Heart left ventricle (tissue), 16 donors: ENCODE data around the gene SLC7A4. TPM values are rescaled to one million over a fixed set of nuclear protein-coding genes. Genes with fewer than 3 reads are reported as not detected.

ENCODE experiments used
- ATAC-seq, 4 donors: fragments of 200-7000 bp; cut with Tn5 transposase; one replicate each; pipeline ENCODE4 v1.9.1; 2020 to 2022; ENCODE audit warnings: moderate library complexity in 4 of 4, mild to moderate bottlenecking in 3 of 4, moderate number of reproducible peaks in 1 of 4
- DNase-seq, 5 donors: peaks; one replicate each; pipeline ENCODE4 v3.0.0-alpha.2; 2020
- H3K27ac ChIP-seq, 12 donors: fragments of 200-600 bp; sonication (generic) in 4 of 12; one replicate each; pipeline versions ENCODE4 v1.5.0 to v1.8.0; 2016 to 2022; ENCODE audit warnings: mild to moderate bottlenecking in 2 of 12
- H3K27me3 ChIP-seq, 9 donors: fragments of 200-600 bp; sonication (generic) in 2 of 9; one replicate each; pipeline versions ENCODE4 v1.5.1 to v1.8.0; 2016 to 2022; ENCODE audit warnings: mild to moderate bottlenecking in 3 of 9
- H3K36me3 ChIP-seq, 9 donors: fragments of 200-600 bp; sonication (generic) in 2 of 9; one replicate each; pipeline versions ENCODE4 v1.5.0 to v1.8.0; 2018 to 2022; ENCODE audit warnings: mild to moderate bottlenecking in 2 of 9
- H3K4me1 ChIP-seq, 12 donors: fragments of 200-600 bp; sonication (generic) in 4 of 12; one replicate each; pipeline versions ENCODE4 v1.5.0 to v1.8.0; 2016 to 2022; ENCODE audit warnings: mild to moderate bottlenecking in 3 of 12
- H3K4me3 ChIP-seq, 12 donors: fragments of 200-600 bp; sonication (generic) in 4 of 12; one replicate each; pipeline versions ENCODE4 v1.5.0 to v1.8.0; 2017 to 2022; ENCODE audit warnings: mild to moderate bottlenecking in 9 of 12, moderate library complexity in 4 of 12
- H3K9me3 ChIP-seq, 12 donors: fragments of 200-600 bp; sonication (generic) in 4 of 12; one replicate each; pipeline versions ENCODE4 v1.5.0 to v1.8.0; 2016 to 2022; ENCODE audit warnings: mild to moderate bottlenecking in 1 of 12
- POLR2A ChIP-seq, 2 donors: fragments of 450-650 bp; IDR thresholded peaks; one replicate each; pipeline ENCODE4 v1.6.1; 2017; ENCODE audit warnings: antibody characterized with exemption in 2 of 2, mild to moderate bottlenecking in 2 of 2, moderate library complexity in 2 of 2
- WGBS, 4 donors: extraction: QIAGEN DNeasy Blood & Tissue Kit in 2 of 4; methylation state at CpG; one replicate each; pipeline versions ENCODE4 v1.1.5 to v1.1.7; 2013 to 2018; 5-methylcytosine and 5-hydroxymethylcytosine counted together
- intact Hi-C, 10 donors: fragments of 100-400 bp; cut with DNase I; formaldehyde crosslinking; loops; one replicate each; pipeline versions ENCODE4 v1.11.1 to v1.14.2; 2022
- polyA plus RNA-seq, 2 donors: library from polyadenylated mRNA; stranded (reverse); fragments of 200-250 nt; gene quantifications; one replicate each; pipeline ENCODE4 v1.2.3, GENCODE V29; 2013
- total RNA-seq, 9 donors: library from RNA; depleted of rRNA in 2 of 9; stranded (reverse); fragments of >200 nt in 2 of 9; fragmentation: NEBNext Ultra II Directional in 3 of 9; extraction: Animal tissue kit (Norgen Biotek cat#: 25700) in 3 of 9; gene quantifications; one replicate each; pipeline versions ENCODE4 v1.1.0 to v1.2.4, GENCODE V29; 2016 to 2023
- TF ChIP-seq, protein P1 (sequence below), 12 donors: fragments of 200-600 bp; sonication (generic) in 4 of 12; IDR thresholded peaks; one replicate each; pipeline versions ENCODE4 v1.5.0 to v1.8.0; 2018 to 2022; ENCODE audit warnings: antibody characterized with exemption in 12 of 12, mild to moderate bottlenecking in 5 of 12
- donor health status: ischemic (EF 13 %, LVEDD 7.1; RV severe dilation, severe dysfunction).
- donor health status: healthy with polysubstance abuse.
- donor health status: DM: no; HTN: yes; CAD: no.
- donor health status: DM: no; HTN: no; CAD: no.
- donor health status: ischemic (EF 25% LVEDD 6.9; RV normal size, moderate dysfunction).
- donor health status: ischemic (EF 25% LVEDD 5.7; RV mildly dilated, moderate dysfunction).
- donor health status: healthy.
- donor health status: DM: yes; HTN: yes; CAD: no.
- donor health status: ischemic (EF 35%, LVEDD 5.7; RV mildly dilated, moderate dysfunction).
- donor health status: nonischemic (EF 11% LVEDD 7.7; RV severe dilation, severe dysfunction).
- donor health status: DM: yes; HTN: yes; CAD: no.
- donor health status: PGD.
- donor health status: ischemic (EF 29% LVEDD 5.4; RV normal size, mild dysfunction).
- donor health status: nonischemic (EF 23%, LVEDD 6.1; RV moderate dilation, normal function).

SLC7A4 gene
- total and polyA plus RNA-seq, 11 donors = 0.24 to 2.8 (median 0.31) TPM; not detected in 8

GRCh38 chr22:21077884-21078508 is 45.6 kb upstream of the SLC7A4 start:
- TF ChIP-seq, protein P1, sequence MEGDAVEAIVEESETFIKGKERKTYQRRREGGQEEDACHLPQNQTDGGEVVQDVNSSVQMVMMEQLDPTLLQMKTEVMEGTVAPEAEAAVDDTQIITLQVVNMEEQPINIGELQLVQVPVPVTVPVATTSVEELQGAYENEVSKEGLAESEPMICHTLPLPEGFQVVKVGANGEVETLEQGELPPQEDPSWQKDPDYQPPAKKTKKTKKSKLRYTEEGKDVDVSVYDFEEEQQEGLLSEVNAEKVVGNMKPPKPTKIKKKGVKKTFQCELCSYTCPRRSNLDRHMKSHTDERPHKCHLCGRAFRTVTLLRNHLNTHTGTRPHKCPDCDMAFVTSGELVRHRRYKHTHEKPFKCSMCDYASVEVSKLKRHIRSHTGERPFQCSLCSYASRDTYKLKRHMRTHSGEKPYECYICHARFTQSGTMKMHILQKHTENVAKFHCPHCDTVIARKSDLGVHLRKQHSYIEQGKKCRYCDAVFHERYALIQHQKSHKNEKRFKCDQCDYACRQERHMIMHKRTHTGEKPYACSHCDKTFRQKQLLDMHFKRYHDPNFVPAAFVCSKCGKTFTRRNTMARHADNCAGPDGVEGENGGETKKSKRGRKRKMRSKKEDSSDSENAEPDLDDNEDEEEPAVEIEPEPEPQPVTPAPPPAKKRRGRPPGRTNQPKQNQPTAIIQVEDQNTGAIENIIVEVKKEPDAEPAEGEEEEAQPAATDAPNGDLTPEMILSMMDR (IDR thresholded peaks at IDR 0.05) = no peak
- no peak for TF ChIP-seq POLR2A (IDR thresholded peaks at IDR 0.05)
- DNase-seq (no peak), ATAC-seq (no peak)
- Histone ChIP-seq H3K27me3 (peaks cover 0 to 3% (median 0%) of the 10 kb centered on the region in 9 donors), H3K4me1 (no peaks in the 10 kb centered on the region), H3K4me3 (no peak overlapping the region), H3K9me3 (no peaks in the 10 kb centered on the region), H3K36me3 (no peaks in the 10 kb centered on the region), H3K27ac (no peak overlapping the region)
- intact Hi-C loops = loop anchor here in 1 of 10 donors (10.0 kb wide), 1 partner anchor 113 kb away; the partner anchor contains the start of gene AIFM3
- 74 to 81% (median 79%) methylated on average over 15 to 16 of the region's 16 CpGs for WGBS, 4 donors

- Histone ChIP-seq H3K4me1 (no peaks in the 10 kb centered on the region), H3K9me3 (no peaks in the 10 kb centered on the region), H3K27me3 (peaks cover 0 to 6% (median 0%) of the 10 kb centered on the region in 9 donors), H3K4me3 (no peak overlapping the region), H3K27ac (no peak overlapping the region), H3K36me3 (no peaks in the 10 kb centered on the region)
- intact Hi-C loops = loop anchor here in 1 of 10 donors (10.0 kb wide), 1 partner anchor 112 kb away; the partner anchor contains the start of gene AIFM3
- no peak for TF ChIP-seq POLR2A (IDR thresholded peaks at IDR 0.05)
- TF ChIP-seq, protein P1 (IDR thresholded peaks at IDR 0.05) = no peak
- no peak for DNase-seq
- ATAC-seq = no peak
- 82 to 91% (median 86%) methylated on average over 17 to 21 of the region's 21 CpGs for WGBS, 4 donors
Observed at GRCh38 chr22:21076912-21077625, 44.7 kb upstream of the SLC7A4 start.

- Histone ChIP-seq H3K27ac (no peak overlapping the region), H3K36me3 (no peaks in the 10 kb centered on the region), H3K9me3 (no peaks in the 10 kb centered on the region), H3K4me1 (no peaks in the 10 kb centered on the region), H3K4me3 (no peak overlapping the region), H3K27me3 (peaks cover 0 to 6% (median 0%) of the 10 kb centered on the region in 9 donors)
- ATAC-seq = no peak
- no peak for DNase-seq
- intact Hi-C loops = loop anchor here in 1 of 10 donors (10.0 kb wide), 1 partner anchor 111 kb away; the partner anchor contains the start of gene AIFM3
- TF ChIP-seq, protein P1 (IDR thresholded peaks at IDR 0.05) = no peak
- no peak for TF ChIP-seq POLR2A (IDR thresholded peaks at IDR 0.05)
- WGBS, 4 donors = 89 to 93% (median 91%) methylated on average over 14 of the region's 14 CpGs
Observed at GRCh38 chr22:21075516-21076138, 43.3 kb upstream of the SLC7A4 start.
